OCI-LY7 (cell line): ENCODE data around the gene MEIS2.

Experiments
- EZH2phosphoT487 ChIP-seq: fragments of 200-600 bp; sonication (generic); IDR thresholded peaks from 2 replicates; pipeline ENCODE4 v1.6.1; 2018; ENCODE audit warnings: low read depth, borderline replicate concordance, mild to moderate bottlenecking, mixed run types, antibody characterized with exemption, low read length, moderate library complexity, mixed read lengths
- TF ChIP-seq, protein P1 (sequence below): fragments of 200-600 bp; sonication (generic); conservative IDR thresholded peaks from 2 replicates; pipeline ENCODE4 v1.5.1; 2014; ENCODE audit warnings: mild to moderate bottlenecking, antibody characterized with exemption, low read length, moderate library complexity, mixed read lengths

GRCh38 chr15:36893276-36893675 lies 207.1 kb downstream of the MEIS2 start:
- TF ChIP-seq, protein P1, sequence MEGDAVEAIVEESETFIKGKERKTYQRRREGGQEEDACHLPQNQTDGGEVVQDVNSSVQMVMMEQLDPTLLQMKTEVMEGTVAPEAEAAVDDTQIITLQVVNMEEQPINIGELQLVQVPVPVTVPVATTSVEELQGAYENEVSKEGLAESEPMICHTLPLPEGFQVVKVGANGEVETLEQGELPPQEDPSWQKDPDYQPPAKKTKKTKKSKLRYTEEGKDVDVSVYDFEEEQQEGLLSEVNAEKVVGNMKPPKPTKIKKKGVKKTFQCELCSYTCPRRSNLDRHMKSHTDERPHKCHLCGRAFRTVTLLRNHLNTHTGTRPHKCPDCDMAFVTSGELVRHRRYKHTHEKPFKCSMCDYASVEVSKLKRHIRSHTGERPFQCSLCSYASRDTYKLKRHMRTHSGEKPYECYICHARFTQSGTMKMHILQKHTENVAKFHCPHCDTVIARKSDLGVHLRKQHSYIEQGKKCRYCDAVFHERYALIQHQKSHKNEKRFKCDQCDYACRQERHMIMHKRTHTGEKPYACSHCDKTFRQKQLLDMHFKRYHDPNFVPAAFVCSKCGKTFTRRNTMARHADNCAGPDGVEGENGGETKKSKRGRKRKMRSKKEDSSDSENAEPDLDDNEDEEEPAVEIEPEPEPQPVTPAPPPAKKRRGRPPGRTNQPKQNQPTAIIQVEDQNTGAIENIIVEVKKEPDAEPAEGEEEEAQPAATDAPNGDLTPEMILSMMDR, result no peak
- no peak for TF ChIP-seq EZH2phosphoT487
